Keratinocyte (primary cell): ENCODE results near the gene GLI3.

Experiments
- CTCF ChIP-seq, 3 experiments: IDR thresholded peaks in 1 of 3; conservative IDR thresholded peaks in 1 of 3; optimal IDR thresholded peaks in 1 of 3; 2 replicates in 2 of 3; 3 replicates in 1 of 3; pipeline versions ENCODE3 to v1.5.1; 2011; ENCODE audit warnings: low read length in 3 of 3, mild to moderate bottlenecking in 3 of 3, moderate library complexity in 2 of 3, control low read depth in 1 of 3, inconsistent platforms in 1 of 3; ENCODE audit not compliant: insufficient read depth in 2 of 3; ENCODE audit errors: extremely low read depth in 1 of 3
- EZH2 ChIP-seq: IDR thresholded peaks from one replicate; pipeline ENCODE4 v1.6.1; 2012; ENCODE audit warnings: inconsistent platforms, mild to moderate bottlenecking, low read length, moderate library complexity

GRCh38 chr7:42248579-42248978 is 11.6 kb upstream of the GLI3 start:
- TF ChIP-seq EZH2 (no peak), CTCF (optimal IDR thresholded peaks at IDR 0.05 in 1 of 3, IDR thresholded peaks at IDR 0.05 in 1 of 3, conservative IDR thresholded peaks at IDR 0.05 in 1 of 3; ENCODE audit: extremely low read depth in 1 of 3, insufficient read depth in 2 of 3, low read length in 3 of 3) (no peak)
